Kasumi-1 (cell line): ENCODE measurements around the gene MVB12B.

Source experiments
- DNase-seq, 2 experiments: peaks; one replicate each; lab custom pipeline; 2025; lab: John Stamatoyannopoulos, UW

The MVB12B gene

DNA sequence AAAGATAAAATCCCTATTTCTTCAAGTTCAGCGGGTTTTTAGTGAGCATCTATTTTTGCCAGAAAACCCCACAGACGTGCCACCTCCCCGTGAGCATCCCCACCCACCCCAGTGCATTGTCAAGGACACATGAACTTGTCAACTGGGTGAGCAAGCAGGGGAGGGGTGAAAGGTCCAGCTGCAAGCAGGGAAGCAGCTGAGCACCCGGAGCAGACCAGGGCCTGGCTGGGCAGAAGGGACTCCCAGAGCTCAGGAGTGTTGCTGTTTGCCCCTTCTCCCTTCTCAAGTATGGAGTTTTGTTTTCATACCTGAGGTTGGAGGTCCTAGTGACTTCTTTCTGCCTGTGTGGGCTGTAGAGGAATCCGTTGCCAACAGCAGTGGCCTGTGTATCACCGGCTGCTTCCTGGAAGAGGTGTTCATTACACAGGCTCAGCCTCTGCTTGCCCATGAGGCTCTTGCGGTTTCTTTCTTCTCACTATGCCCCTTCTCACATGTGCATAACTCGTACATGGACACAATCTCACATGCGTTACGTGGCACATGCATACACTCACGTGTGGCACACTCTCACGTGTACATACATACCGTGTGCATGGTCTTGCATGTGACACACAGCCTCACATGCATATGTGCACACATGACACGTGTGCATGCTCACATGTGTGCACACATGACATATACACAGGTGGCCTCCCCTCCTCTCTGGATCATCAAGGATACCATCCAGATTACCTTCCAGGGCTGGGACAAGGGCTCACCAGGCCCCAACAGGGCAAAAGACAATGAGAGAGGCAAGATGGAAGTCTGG, 126.7 kb downstream of the MVB12B start:
- no peak for DNase-seq

DNA sequence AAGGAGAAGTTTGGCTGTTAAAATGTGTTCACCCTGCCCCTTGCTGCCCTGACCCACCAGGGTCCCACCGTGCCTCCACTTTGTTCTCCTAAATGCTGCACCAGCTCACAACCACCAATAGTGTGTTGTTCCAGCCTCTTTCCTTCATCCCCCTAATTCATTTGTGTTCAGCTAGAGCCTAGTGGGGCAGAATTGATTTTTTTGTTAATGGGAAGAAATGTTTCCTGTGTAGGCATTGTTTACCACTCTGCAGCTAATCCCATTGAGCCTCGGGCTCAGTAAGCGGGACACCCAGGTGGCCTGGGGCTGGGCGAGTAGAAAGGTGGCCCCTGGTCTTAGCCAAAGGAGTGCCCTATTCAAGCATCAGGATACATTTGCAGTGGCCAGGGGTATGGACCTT, 127.6 kb downstream of the MVB12B start:
- DNase-seq, result no peak

DNA sequence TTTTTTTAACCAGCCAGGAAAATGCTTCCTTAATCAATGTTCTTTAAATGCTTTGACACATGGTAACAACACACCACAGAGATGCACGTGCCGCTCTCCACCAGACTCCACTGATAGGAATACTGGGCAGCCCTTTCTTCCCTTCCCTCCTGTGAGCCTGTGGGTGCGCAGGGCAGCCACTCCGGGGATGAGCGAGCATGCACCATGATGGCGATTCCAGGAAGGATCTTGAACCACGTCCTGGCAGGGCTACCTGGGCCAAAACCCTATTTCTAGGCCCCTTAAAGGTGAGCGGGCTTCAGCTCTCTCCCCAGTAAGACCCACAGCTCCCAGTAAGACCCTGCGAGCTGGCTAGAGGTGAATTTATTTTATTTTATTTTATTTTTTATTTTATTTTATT, 128.2 kb downstream of the MVB12B start:
- no peak for DNase-seq

DNA sequence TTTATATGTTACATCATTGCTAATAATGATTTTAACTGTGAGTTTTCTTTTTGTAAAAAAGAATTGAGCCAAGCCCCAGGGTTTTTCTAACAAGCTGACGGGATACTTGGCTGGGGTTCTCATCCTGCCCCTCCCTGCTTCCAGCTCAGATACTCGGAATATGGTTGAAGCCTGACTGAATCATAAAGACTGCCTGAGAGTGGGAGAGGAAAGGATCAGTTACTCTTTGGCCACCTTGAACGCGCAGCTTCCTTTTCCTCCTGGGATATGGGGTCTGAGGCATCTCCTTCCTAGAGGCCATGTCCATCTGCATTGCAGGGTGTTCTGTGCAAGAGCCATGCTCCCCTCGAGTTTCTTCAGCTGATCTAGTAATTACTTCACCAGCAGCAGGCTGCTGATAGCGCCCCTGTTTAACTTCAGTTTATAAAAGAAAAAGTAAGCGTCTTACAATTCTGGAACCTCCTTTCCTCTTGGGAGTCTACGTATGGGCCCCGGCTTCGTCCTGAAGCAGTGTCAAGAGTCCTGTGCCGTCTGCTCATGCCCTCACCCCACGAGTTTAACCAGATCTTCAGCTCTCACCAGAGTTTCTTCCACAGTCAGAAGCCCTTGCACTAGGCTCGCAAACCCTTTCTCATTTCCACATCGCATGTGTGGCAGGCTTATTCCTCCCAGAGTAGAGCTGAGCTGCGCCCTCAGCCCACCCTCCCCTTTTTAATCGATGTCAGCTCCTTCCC, 130.0 kb downstream of the MVB12B start:
- DNase-seq, result no peak

DNA sequence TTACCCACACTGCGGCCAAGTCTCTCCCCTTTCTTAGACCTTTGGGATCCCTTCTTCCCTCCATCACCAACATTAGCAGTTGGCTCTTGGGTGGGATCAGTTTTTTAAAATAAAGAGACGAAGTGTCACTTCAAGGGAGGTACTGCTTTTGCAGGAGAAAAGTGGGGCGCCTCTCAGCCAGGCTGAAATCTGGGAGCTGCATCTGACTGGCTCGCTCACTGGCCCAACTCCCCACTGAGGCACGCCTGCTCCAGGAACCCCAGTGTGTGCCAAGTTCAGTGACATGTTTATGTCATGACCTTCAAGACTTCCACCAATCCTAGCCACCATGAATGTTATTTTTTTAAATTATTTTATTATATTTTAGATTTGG, 130.5 kb downstream of the MVB12B start:
- DNase-seq, result no peak

DNA sequence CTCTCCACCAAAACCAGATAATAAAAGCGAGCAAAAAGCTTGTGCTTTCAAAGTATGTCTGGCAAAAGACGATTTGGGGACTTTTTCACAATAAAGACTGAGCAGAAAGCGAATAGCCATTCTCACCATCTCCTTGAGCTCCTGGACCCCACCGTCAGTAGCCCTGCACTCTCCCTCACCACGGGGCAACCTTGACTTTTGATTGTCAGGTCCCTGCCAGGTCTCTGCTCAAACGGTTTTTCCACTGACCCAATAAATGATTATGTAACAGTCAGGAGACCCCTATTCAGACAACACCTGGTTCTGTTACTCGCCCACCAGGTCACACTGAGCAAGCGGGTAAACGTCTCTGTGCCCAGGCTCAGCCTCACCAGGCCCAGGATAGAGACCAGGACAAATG, 131.3 kb downstream of the MVB12B start:
- no peak for DNase-seq

DNA sequence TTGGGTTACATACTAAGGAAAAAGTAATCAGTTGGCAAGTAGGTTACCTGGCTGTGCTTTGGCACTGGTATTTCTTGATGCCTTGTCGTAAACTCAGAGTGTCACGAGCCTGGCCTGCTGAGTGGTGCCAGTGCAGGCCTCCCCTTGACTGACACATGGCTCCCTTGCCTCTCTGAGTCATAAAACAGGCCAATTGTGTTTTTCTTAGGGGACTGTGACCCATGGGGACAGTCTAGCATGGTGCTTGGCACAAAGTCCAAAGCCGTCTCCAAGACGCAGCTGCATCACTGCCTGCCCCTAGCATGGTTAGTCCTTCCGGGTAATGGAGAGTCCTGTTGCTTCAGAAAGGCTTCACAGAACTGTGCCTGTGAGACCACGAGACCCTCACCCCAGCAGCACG, 132.5 kb downstream of the MVB12B start:
- DNase-seq, result no peak

DNA sequence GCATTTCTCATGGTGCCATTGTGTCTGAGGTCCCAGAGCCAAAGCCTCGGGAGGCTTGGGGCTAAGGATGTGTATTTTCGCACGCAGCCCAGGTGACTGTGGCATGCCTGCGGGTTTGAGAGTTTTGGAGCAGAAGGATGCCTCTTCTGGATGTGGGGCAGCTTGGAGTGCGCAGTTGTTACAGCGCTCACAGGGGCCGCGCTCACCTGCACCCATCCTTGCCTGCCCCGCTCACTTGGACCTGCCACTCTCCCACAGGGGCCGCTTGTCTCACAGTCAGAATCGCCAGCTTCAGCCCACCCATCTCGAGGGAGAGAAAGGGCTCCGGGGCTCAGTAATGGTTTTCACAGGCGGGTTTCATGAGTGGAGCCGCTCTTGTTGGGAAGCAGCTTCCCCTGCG, 132.9 kb downstream of the MVB12B start:
- no peak for DNase-seq

DNA sequence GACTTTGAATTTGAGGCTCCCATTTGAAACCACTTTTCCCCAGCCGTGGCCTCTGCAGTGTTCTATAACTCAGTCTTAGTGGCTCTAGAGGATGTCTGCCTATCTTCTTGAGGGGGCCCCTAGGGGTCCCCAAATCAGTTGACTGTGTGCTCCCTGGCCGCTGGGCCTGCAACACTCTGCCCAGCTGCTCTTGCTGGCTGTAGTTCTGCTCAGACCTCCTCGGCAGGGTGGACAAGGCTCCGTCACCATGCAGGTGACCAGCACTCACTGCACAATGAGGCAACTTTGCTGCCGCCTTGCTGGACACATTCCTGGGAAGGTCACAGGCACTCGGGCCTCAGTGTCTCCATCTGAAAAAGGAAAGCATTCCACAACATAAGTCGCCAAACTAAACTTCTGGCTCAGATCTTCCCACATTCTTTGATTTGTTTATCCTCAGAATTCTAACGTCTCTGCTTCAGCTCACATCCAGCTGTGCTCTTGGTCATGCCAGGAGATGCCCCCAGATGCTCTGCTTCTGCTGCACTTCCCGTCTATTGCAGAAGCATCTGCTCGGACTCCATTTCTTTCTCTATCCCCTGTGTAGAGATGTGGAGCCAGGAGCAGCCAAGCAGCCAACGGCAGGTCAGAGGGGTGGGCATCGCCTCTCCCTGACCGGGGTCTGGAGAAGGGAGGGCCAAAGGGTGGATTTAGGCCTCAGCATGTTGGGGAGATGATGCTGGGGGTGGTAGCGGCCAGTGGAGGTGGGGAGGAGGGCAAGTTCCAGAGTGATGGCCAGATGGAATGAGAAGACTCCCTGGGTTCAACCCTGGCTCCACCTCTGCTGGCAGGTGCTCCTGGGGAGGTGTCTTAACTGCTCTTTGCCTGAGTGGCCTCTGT, 133.6 kb downstream of the MVB12B start:
- no peak for DNase-seq

DNA sequence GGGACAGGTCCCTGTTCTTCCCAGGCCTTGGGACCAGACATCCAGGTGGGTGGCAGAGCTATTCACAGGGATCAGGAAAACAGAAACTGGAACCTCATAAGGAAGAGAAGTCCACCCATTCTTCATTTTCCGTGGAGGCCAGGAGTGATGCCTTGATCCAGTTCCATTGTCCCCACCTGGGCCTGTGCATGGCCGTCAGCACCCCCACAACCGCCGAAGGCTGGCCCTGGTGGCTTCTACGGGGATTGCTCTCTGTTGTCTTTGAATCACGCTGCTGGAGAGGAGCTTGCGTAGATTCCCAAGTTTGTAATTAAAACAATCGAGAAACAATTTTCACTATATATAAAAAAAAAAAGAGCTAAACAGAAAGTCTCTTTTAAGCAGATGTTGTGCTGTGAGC, 134.4 kb downstream of the MVB12B start:
- DNase-seq, result no peak

DNA sequence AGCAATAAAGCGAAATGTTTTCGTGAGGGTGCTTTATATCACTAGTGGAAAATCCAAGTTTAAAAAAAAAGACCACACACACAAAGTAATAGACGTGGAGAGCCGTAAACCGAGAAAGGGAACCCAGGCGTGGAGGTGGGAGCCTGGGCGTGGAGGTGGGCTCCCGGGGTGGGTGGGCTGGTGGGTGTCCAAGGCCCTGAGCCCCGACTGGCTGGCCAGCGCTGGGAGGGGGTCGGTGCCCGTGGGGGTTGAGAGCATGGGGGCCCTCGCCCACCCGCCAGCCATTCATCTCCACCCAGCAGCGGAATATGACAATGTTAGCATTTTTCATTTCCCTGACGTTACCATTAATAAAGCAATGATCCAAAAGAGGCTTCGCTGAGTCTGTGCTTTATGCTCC, 135.0 kb downstream of the MVB12B start:
- no peak for DNase-seq

DNA sequence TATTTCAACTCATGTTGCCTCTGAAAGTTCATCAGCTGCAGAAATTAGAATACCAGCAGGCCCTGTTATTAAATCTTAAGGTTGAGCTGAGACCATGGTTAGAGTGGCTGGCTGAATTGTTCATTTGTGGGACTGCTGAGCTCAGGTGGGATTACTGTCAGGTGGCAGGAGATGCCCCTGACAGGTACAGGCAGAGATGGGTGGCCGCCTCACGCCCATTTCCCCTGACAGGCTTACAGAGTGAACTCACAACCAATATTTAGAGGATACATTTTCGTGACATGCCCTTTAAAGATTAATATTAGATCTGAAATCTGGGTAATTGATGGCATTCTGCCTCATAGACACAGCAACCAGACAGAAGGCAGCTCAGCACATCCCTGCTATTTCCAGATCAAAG, 136.0 kb downstream of the MVB12B start:
- no peak for DNase-seq

DNA sequence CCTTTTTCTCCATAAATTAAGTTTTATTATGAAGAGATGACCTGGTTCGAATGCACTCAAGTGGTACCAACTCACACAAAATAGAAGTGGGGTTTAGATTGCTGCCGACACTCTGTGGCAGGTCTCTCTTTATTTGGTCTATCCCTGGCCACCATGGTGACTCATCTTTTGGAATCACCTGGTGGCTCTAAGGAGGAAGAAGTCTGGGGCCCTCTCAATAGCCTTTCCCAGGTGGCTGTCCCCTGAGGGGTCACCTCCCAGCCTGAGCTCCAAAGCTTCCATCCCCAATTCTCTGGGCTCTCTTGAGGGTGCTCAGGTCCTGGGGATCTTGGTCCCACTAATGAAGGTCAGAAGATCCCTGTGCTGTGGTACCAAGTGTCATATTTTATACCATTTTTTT, 136.8 kb downstream of the MVB12B start:
- no peak for DNase-seq

DNA sequence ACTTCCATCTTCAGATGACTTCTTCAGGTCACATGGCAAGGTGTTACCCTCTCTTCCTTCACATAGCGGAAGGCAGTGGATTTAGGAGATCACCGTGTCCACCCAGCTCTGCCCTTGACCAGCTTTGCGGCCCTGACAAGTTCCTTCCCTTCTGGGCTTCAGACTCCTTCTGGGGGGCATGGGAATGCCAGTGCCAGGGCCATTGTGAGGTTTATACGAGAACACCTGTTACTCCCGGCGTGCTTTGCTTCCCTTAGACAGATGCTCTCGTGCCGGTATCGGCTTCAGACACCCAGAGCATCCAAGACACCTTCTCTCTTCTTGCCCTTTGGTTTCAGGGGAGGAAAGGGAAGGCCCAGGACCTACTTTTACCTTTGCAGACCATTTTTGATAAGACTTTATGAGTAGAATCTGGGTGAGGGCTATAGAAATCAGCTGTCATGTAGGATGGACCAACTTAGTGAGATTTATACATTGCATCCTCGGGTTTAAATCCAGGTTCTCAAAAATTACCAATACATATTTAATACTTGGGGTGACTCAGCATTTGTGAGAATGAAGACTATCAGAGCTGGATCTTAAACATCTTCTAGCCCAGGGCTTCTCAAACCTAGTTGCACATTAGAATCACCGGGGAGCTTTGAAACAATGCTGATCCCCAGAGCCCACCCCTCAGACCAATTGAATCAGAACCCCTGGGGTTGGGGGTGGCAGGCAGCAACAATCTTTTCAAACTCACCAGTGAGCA, 138.2 kb downstream of the MVB12B start:
- no peak for DNase-seq

DNA sequence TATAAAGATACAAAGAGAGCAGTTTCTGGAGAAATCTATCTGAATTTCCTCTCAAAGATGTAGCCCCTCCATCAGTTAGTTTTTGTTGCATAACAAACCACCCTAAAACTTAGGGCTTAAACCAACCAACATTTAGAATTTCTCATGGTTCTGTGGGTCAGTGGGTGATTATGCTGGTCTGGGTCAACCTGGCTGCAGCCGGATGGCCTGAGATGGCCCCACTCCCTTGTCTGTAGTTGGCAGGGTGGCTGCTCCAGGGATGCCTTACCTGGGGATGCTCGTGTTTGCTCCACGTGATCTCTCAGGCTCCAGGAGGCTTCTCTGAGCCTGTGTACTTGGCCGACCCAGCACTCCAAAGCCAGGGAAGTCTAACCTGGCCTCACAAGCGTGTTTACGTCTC, 139.3 kb downstream of the MVB12B start:
- no peak for DNase-seq

DNA sequence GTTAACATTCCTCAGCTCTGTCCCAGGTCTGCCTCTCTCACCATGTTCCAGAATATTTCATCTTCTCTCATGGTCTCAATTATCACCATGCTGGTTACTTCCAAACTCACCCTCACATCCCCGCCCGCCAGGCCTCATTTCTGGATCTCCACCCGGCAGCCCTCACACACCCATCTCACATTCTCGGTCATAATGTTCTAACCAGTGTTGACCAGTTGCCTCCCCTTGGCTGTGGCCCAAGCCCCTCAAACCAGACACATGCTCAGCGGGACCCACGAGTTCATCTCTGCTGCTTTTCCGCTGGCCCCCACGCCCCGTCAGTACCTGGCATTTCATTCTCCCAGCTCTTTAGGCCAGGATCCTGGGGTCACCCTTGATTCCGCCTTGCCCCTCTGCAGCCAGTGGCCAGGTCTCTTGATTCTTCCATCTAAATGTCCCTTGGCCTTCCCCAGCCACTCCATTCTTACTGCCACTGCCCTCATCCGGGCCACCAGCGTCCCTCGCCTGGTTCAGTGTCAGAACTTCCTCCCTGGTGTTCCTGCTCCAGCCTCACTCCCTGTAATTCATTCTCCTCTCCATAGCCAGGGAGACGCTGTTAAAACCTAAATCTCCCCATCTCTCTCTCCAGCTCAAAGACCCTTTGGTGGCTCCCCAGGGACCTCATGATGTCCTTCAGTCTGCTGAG, 141.7 kb downstream of the MVB12B start:
- DNase-seq, result no peak

DNA sequence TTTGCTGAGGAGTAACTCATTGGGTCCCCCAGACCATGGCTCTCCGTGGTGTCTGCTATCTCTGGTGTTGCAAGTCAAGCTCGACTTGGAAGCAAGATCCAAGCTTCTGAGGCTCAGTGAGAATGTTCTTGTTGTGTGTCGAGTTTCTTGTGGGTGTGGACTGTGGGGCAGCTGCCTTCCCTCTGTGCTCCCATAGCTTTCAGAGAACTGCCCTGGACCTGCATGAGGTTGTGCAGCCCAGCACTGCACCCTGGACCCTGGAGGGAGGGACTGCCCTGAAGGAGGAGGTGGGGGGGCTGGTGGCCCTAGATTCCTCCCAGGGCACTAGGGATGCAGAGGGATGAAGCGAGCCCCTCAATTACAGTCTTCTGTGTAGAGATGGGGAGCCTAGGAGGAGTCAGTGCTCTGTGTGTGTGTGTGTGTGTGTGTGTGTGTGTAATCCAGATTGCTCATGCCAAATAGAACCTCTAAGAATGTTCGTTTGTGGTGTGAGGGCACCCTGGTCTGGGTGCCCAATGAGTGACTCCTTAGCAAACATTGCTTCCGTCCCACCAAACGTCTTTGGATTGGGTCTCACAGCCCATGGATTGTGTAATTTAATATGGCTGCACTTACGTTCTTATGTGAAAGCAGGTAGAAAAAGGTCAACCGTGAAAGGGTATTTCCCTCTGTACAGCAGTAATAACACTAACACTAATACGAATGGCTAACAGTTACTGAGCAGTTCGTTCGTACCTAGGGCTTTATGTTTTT, 143.8 kb downstream of the MVB12B start:
- no peak for DNase-seq

DNA sequence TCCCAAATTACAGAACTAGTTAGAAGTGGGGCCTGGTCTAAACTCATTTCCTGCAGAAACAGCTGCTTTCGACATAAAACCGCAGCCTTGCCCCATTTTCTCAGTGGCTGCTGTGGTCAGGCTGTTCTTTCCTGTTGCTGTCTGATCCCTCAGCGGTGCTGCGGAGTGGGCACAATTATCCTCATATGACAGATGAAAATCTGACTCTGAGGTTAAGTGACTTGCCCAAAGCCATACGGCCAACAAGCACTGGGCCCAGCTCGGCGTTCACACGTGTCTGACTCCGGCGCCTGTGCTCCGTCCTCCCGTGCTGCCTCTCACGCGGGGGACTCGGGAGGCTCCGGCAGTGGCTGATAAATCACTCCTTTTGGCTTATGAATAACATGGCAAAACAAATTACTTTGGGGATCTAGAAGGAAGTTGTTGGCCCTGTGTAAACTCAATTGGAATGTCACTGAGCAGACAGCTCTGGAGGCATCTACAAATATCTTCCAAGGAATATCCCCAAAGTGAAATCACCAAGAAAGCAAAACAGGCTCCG, 144.5 kb downstream of the MVB12B start:
- peak; percentile 90 to 93 for DNase-seq

DNA sequence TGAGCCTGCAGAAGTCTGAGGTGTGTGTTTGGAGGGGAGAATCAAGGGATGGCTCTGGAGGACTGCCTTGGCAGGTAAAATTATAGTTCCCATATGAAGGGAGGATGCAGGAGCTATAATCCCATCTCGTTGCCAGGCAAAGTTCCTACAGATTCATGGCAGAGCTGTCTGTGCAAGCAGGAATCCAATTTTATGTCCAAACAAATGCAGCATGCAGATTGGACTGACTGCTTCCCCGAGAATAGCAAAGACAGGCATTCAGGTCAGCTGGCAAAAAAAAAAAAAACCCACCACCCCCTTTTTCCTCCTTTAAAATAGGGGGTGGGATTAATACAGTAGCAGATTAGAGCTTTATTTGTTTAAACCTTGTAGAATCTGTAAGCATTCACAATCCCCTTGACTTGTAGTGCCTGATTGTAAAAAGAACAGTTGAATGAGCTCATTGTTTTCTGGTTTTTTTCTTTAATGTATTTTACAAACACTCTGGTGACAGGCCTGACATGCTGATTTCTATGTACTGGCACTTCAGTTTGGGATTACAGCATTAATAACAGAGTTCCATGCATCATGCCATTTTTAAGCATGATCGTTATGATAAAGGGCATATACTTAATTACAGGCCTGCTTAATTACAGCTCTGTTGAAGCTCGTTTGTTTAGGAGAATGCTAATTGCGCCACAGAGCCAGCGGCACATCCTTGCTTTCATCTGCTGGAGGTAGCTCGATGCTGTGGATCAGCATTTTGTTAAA, 145.7 kb downstream of the MVB12B start:
- DNase-seq, result no peak

DNA sequence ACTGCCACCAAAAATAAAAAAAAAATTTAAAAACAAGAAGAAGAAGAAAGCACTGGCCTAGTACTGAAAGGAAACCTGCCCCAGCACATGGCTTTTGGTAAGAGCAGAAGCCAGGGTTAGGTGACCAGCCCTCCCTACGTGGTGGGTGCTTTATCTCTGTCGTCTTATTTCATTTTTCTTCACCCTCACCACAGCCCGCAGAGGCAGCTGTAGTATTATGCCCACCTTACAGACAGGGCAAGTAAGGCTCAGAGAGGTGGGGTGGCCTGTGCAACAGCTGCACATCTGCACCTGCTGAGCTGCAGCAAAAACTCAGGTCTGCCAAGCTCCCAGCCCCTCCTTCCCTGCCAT, 146.3 kb downstream of the MVB12B start:
- DNase-seq, result no peak
